T-helper 2 cell treated with Interferon-gamma antibody and Interleukin-4, amounts not matched to agents 5 μg/mL and 100 μg/mL, for 36 hours (primary cell): Measurements from ENCODE around the gene IL13.

Source experiments
- DNase-seq: peaks from one replicate; pipeline ENCODE4 v3.0.0; 2021; ENCODE audit warnings: low spot score
- H3K27ac Mint-ChIP-seq: one replicate; pipeline ENCODE4 v1.8.0; 2021; ENCODE audit warnings: mild to moderate bottlenecking, mixed read lengths
- H3K27me3 Mint-ChIP-seq: one replicate; pipeline ENCODE4 v1.8.0; 2021; ENCODE audit warnings: low read depth, mixed read lengths
- H3K36me3 Mint-ChIP-seq: one replicate; pipeline ENCODE4 v1.8.0; 2021; ENCODE audit warnings: low read depth, mixed read lengths
- H3K4me1 Mint-ChIP-seq: one replicate; pipeline ENCODE4 v1.8.0; 2021; ENCODE audit warnings: low read depth, mixed read lengths
- H3K4me3 Mint-ChIP-seq: one replicate; pipeline ENCODE4 v1.8.0; 2022; ENCODE audit warnings: mild to moderate bottlenecking, moderate library complexity, mixed read lengths
- H3K9me3 Mint-ChIP-seq: one replicate; pipeline ENCODE4 v1.8.0; 2021; ENCODE audit warnings: mixed read lengths

The IL13 gene

DNA sequence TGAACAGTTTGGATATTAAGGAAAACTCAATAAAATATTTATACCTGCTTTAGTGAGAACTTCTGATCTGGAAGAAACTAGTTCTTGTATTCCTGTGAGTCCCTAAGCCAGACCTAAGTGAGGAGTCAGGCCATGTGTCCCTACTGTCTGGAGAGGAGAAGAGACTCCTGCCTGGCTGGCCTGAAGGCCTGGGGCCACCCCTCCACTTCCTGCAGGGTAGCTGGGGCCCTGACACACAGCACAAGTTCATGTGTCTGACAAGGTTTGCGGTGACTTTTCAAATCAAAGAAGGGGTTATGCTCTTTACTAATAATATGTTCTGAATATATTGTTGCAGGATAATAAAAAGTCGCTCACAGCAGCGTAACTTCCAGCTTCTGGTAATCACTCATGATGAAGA is 16.1 kb upstream of the IL13 start:
- no peak overlapping the region for H3K4me3 Mint-ChIP-seq
- peaks cover 71% of the 10 kb centered on the region for H3K36me3 Mint-ChIP-seq
- no peaks in the 10 kb centered on the region for H3K27me3 Mint-ChIP-seq
- no peak for DNase-seq
- H3K27ac Mint-ChIP-seq: peak overlapping the region; percentile 54
- no peaks in the 10 kb centered on the region for H3K9me3 Mint-ChIP-seq
- peaks cover 56% of the 10 kb centered on the region for H3K4me1 Mint-ChIP-seq

DNA sequence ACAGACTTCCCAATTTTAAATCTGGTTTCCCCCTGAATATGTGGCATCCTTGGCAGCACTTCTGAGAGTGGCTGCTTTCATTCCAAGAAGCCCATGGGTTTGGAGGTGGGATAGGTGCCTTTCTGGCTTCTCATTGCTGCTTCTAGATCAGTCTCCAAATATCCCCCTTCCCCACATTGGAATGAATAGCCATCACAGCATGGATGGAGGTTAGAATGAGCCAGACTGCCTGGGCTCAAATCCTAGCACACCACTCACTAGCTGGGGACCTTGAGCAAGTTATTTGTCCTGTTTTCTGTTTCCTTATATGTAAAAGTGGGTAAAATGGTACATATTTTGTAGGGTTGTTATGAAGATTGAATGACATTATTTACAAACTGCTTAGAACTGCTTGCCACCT is 13.8 kb upstream of the IL13 start:
- Mint-ChIP-seq H3K27ac (no peak overlapping the region), H3K4me1 (peaks cover 38% of the 10 kb centered on the region), H3K4me3 (no peak overlapping the region), H3K27me3 (no peaks in the 10 kb centered on the region), H3K36me3 (peaks cover 63% of the 10 kb centered on the region), H3K9me3 (peaks cover 11% of the 10 kb centered on the region)
- DNase-seq: no peak

GRCh38 chr5:132646583-132647266 is 11.2 kb upstream of the IL13 start:
- Mint-ChIP-seq H3K4me3 (no peak overlapping the region), H3K27ac (no peak overlapping the region), H3K36me3 (peaks cover 45% of the 10 kb centered on the region), H3K27me3 (no peaks in the 10 kb centered on the region), H3K4me1 (peaks cover 15% of the 10 kb centered on the region), H3K9me3 (peaks cover 11% of the 10 kb centered on the region)
- DNase-seq: no peak

DNA sequence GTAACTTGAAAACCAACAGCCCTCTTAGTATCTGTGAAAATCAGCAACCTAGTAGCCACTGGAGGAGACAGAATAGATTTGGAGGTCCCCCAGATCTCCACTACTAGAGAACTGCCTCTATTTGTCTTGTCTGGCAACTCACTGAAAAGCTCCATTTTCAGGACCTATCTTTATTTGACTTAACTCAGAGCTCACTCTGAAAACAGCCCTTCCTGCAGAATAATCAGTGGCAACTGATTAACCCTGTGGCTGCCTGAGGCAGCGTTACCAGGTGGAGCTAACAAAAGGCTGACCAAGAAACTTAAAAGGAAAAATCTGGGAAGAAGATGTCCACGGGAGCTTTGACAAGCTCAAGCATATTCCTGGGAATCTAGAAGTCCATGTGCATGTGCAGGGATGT is 10.5 kb upstream of the IL13 start:
- no peak for DNase-seq
- Mint-ChIP-seq H3K4me3 (no peak overlapping the region), H3K27ac (no peak overlapping the region), H3K4me1 (peaks cover 9% of the 10 kb centered on the region), H3K9me3 (peaks cover 11% of the 10 kb centered on the region), H3K36me3 (peaks cover 38% of the 10 kb centered on the region), H3K27me3 (no peaks in the 10 kb centered on the region)

DNA sequence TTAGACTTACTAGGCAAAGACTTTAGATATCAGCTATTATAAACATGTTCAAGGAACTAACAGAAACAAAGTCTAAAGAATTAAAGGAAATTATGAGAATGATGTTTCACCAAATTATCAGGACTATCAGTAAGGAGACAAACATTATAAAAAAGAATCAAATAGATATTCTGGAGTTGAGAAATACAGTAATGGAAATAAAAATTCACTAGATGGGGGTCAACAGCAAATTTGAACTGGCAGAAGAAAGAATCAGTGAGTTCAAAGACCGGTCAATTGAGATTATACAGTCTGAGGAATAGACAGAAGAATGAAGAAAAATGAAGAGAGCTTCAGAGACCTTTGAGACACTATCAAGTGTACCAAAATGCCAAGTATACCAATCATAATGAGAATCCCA is 9.6 kb upstream of the IL13 start:
- no peak overlapping the region for H3K4me3 Mint-ChIP-seq
- no peak overlapping the region for H3K27ac Mint-ChIP-seq
- peaks cover 2% of the 10 kb centered on the region for H3K4me1 Mint-ChIP-seq
- peaks cover 29% of the 10 kb centered on the region for H3K36me3 Mint-ChIP-seq
- no peak for DNase-seq
- peaks cover under 1% of the 10 kb centered on the region for H3K27me3 Mint-ChIP-seq
- H3K9me3 Mint-ChIP-seq: peaks cover 11% of the 10 kb centered on the region

DNA sequence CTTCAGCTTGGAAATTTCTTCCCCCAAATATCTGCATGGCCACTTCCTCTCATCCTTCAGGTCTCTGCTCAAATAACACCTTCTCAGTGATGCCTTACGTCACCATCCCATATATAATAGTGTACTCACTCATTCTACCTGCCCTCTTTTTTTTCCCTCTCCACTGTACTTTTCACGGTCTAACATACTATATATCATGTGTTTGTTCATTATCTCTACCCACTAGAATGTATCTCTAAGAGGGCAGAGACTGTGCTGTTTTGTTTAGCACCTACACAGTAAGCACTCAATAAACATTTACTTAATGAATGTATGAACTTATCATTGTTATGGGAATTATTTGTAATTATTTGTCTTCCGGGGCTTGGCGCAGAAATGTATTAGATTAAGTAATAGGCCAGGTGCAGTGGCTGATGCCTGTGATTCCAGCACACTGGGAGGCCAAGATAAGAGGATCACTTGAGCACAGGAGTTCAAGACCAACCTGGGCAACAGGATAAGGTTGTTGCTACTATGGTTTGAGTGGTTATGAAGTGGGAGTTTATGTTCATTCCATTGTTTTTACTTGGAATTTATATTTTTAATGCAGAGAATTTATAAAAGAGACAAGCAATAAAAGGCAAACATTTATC is 6.0 kb upstream of the IL13 start:
- DNase-seq: no peak
- no peak overlapping the region for H3K27ac Mint-ChIP-seq
- H3K36me3 Mint-ChIP-seq: peaks cover 11% of the 10 kb centered on the region
- H3K4me1 Mint-ChIP-seq: peaks cover 7% of the 10 kb centered on the region
- H3K9me3 Mint-ChIP-seq: peaks cover 11% of the 10 kb centered on the region
- no peak overlapping the region for H3K4me3 Mint-ChIP-seq
- H3K27me3 Mint-ChIP-seq: peaks cover 19% of the 10 kb centered on the region

GRCh38 chr5:132653716-132654115 is 4.3 kb upstream of the IL13 start:
- no peaks in the 10 kb centered on the region for H3K36me3 Mint-ChIP-seq
- no peak overlapping the region for H3K4me3 Mint-ChIP-seq
- DNase-seq: no peak
- H3K27me3 Mint-ChIP-seq: peaks cover 20% of the 10 kb centered on the region
- H3K27ac Mint-ChIP-seq: no peak overlapping the region
- peaks cover 22% of the 10 kb centered on the region for H3K4me1 Mint-ChIP-seq
- H3K9me3 Mint-ChIP-seq: peaks cover under 1% of the 10 kb centered on the region

DNA sequence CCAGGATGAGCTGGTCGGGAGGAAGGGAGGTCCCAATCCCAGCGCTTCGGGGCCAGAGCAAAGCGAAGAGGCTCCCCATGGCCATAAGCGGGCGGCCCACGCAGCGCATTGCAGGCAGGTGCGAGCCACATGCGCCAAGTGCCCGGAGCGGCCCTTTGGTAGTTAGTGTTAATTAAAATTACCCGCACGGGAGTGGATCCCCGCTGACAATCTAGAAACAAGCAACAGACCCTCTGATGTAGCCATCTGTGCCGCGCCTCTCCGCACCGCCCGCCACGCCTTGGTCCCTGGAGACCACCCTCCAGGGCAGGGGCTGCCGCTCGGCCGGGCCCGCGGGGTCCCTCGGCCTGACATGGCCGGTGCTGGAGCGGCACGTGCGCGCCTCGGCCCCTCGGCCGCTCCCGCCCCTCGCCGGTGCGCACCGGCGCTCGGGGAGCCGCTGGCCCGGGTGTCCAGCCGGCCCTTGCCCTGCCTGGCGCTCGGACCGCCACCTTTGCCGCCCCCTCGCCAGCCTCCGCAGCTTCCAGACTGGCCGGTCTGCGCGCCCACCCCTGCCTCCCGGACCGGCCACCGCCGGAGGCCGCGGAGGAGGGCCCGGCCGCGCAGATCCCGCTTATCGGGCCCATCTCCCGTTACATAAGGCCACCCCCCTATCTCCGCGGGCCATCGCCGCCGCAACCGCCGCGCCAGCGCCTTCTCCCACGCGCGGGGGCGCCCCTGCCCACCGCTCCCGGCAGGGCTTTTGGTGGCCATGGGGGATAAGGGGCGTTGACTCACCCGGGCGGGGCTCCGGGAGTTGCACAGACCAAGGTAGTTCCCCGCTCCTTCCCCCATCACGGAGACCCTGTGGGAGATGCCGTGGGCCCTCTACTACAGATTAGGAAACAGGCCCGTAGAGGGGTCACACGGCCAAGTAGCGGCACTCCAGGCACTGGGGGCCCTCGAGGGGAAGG is 1.9 kb upstream of the IL13 start:
- H3K36me3 Mint-ChIP-seq: no peaks in the 10 kb centered on the region
- H3K4me3 Mint-ChIP-seq: peak overlapping the region; percentile 57
- H3K9me3 Mint-ChIP-seq: no peaks in the 10 kb centered on the region
- peak; percentile 78 for DNase-seq
- peaks cover 29% of the 10 kb centered on the region for H3K4me1 Mint-ChIP-seq
- peaks cover 20% of the 10 kb centered on the region for H3K27me3 Mint-ChIP-seq
- H3K27ac Mint-ChIP-seq: no peak overlapping the region

GRCh38 chr5:132656774-132657355 is 1.1 kb upstream of the IL13 start:
- Mint-ChIP-seq H3K9me3 (no peaks in the 10 kb centered on the region), H3K27ac (no peak overlapping the region), H3K4me1 (peaks cover 30% of the 10 kb centered on the region), H3K27me3 (peaks cover 20% of the 10 kb centered on the region), H3K4me3 (peak overlapping the region; percentile 57), H3K36me3 (no peaks in the 10 kb centered on the region)
- DNase-seq: no peak

GRCh38 chr5:132658381-132659302 is 669 bp downstream of the IL13 start:
- Mint-ChIP-seq H3K9me3 (no peaks in the 10 kb centered on the region), H3K36me3 (no peaks in the 10 kb centered on the region)

GRCh38 chr5:132659598-132660493 is 1.9 kb downstream of the IL13 start:
- Mint-ChIP-seq H3K36me3 (no peaks in the 10 kb centered on the region), H3K27me3 (peaks cover 6% of the 10 kb centered on the region), H3K4me1 (peaks cover 48% of the 10 kb centered on the region), H3K9me3 (no peaks in the 10 kb centered on the region), H3K27ac (peak overlapping the region; percentile 15), H3K4me3 (no peak overlapping the region)
- no peak for DNase-seq

More at GRCh38 chr5:132658381-132659302, 669 bp downstream of the IL13 start:
- H3K4me1 Mint-ChIP-seq: peaks cover 39% of the 10 kb centered on the region
- peak overlapping the region; percentile 24 for H3K4me3 Mint-ChIP-seq
- DNase-seq: no peak
- peak overlapping the region; percentile 10 for H3K27ac Mint-ChIP-seq
- peaks cover 16% of the 10 kb centered on the region for H3K27me3 Mint-ChIP-seq

DNA sequence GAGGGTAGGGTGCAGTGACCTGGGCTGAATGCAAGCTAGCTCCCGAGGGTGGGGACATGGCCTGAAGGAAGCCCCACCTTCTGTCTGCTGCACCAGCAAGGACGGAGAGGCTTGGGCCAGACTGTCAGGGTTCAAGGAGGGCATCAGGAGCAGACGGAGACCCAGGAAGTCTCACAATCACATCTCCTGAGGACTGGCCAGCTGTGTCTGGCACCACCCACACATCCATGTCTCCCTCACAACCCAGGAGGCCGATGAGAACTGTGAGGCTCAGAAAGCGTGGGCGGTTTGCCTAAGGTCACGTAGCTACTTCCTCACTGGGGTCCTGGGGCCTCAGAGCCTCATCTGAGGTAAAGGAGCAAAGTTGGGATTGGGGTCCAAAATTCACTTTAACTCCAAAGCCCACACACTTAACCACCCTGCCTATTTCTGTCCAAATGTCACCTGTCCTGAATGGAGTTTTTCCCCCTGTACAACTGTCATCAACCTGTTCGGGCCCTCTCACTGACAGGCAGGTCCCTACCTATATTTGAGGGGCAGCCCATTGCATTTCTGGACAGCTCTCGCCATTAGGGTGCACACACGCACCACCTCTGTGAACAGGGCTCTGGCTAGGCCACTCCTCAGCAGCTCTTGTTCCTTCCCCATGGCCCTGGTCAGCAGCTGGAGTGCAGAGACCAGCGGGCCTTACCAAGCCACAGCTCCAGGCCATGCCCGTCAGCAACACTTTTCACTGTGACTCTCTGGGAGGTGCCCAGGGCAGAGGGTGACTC is 3.4 kb downstream of the IL13 start:
- H3K27me3 Mint-ChIP-seq: peaks cover 5% of the 10 kb centered on the region
- H3K9me3 Mint-ChIP-seq: no peaks in the 10 kb centered on the region
- no peak overlapping the region for H3K4me3 Mint-ChIP-seq
- H3K4me1 Mint-ChIP-seq: peaks cover 53% of the 10 kb centered on the region
- peak overlapping the region; percentile 60 for H3K27ac Mint-ChIP-seq
- H3K36me3 Mint-ChIP-seq: no peaks in the 10 kb centered on the region
- peak; percentile 49 for DNase-seq
